ENCODE measurements around the gene HS3ST5.
A peak's percentile ranks its signal among the peaks of the same experiment; 100 is the strongest.
"Not testable (repeated sequence)": the region's sequence is repeated elsewhere in the genome, so short reads cannot be mapped to it uniquely, and the experiment has no call there.

HS3ST5 gene

DNA sequence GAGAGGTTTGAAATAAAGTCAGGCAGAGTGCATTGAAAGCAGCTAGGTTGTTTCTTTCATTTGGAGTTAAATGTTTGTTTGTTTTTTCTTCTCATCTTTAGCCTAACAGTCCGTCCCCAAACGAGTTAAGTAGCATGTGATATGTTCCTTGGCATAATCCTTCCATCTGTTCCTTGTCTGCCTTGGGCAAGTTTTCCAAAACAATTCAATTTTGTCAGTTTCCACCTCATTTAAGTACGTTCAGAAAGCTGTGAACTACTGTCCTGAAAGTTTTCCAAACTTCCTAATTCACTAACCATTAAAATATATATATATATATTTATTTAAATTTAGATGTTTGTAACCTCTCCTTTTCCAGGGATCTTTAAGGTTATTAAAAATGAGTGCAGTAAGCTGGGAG lies 310.1 kb downstream of the HS3ST5 start:
- intact Hi-C loops (cut with DNase I; ENCODE audit: low total_unique reads) = no loop called here
- no peak overlapping the region for H3K4me3 ChIP-seq
- H3K36me3 ChIP-seq = no peaks in the 10 kb centered on the region
- TF ChIP-seq, protein P1, sequence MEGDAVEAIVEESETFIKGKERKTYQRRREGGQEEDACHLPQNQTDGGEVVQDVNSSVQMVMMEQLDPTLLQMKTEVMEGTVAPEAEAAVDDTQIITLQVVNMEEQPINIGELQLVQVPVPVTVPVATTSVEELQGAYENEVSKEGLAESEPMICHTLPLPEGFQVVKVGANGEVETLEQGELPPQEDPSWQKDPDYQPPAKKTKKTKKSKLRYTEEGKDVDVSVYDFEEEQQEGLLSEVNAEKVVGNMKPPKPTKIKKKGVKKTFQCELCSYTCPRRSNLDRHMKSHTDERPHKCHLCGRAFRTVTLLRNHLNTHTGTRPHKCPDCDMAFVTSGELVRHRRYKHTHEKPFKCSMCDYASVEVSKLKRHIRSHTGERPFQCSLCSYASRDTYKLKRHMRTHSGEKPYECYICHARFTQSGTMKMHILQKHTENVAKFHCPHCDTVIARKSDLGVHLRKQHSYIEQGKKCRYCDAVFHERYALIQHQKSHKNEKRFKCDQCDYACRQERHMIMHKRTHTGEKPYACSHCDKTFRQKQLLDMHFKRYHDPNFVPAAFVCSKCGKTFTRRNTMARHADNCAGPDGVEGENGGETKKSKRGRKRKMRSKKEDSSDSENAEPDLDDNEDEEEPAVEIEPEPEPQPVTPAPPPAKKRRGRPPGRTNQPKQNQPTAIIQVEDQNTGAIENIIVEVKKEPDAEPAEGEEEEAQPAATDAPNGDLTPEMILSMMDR (IDR thresholded peaks at IDR 0.05) = no peak
- H3K27me3 ChIP-seq = no peaks in the 10 kb centered on the region
- peaks cover 0 to 15% (median 2%) of the 10 kb centered on the region in 4 donors for H3K4me1 ChIP-seq
- H3K27ac ChIP-seq = no peak overlapping the region
- H3K9me3 ChIP-seq = no peaks in the 10 kb centered on the region
- DNase-seq = no peak

DNA sequence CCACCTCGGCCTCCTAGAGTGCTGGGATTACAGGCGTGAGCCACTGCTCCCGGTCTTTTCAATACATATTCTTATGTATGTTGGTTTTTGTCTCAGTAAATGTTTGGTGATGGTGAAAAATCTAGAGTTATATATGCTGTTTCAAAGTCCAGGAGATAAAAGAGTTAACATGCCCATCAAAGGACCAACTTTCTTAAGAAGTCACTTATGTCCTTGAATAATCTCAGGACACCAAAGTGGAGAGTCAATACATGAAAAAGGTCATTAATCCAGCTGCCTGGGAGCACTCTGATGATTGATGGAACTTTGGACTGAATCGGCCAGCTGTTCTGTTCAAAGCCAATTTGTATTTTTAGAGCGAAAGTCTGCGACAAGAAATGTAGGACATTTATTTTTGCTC lies 312.1 kb downstream of the HS3ST5 start:
- Histone ChIP-seq H3K27me3 (no peaks in the 10 kb centered on the region), H3K36me3 (no peaks in the 10 kb centered on the region), H3K4me3 (no peak overlapping the region), H3K9me3 (no peaks in the 10 kb centered on the region), H3K27ac (no peak overlapping the region), H3K4me1 (peaks cover 0 to 15% (median 2%) of the 10 kb centered on the region in 4 donors)
- intact Hi-C loops (cut with DNase I; ENCODE audit: low total_unique reads) = no loop called here
- TF ChIP-seq, protein P1 (IDR thresholded peaks at IDR 0.05) = no peak
- no peak for DNase-seq

DNA sequence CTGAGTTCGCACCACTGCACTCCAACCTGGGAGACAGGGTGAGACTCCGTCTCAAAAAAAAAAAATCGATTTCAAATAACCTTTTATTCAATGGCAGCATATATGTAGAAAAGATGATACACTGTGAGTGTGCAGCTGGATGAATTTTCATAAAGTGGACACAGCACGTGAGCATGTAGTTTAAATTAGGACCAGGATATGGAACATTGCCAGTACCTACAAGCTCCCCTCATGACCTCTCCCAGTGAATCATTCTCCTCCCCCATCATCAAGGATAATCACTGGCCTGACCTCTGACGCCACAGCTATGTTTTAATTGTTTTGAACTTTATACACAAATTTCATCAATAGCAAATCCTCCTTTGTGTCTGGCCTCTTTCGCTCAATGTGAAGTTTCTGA lies 318.1 kb downstream of the HS3ST5 start:
- Histone ChIP-seq H3K9me3 (no peaks in the 10 kb centered on the region), H3K4me1 (no peaks in the 10 kb centered on the region), H3K27ac (no peak overlapping the region), H3K4me3 (no peak overlapping the region), H3K36me3 (no peaks in the 10 kb centered on the region), H3K27me3 (no peaks in the 10 kb centered on the region)
- DNase-seq = no peak
- intact Hi-C loops (cut with DNase I; ENCODE audit: low total_unique reads) = no loop called here
- TF ChIP-seq, protein P1 (IDR thresholded peaks at IDR 0.05) = no peak

DNA sequence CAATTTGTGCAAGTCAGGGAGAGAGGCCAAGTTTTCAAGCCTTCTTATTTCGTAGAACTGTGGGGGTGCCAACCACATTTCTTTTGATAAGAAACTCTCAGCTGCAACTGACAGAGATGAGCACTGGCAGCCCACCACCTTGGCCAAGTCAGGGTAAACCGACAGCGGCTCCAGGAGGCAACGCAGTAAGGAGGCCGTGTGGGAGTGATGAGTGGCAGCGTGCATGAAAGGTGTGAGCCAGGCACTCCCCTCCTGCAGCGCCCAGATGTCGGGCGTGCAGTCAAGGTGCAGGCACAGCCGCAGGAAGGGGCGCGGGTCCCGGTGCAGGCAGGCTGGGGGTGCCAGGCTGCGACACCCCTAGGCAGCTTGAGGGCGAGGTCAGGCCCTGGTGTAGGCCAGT lies 322.6 kb downstream of the HS3ST5 start:
- no peak overlapping the region for H3K27ac ChIP-seq
- H3K4me3 ChIP-seq = no peak overlapping the region
- H3K4me1 ChIP-seq = no peaks in the 10 kb centered on the region
- no peaks in the 10 kb centered on the region for H3K36me3 ChIP-seq
- TF ChIP-seq, protein P1 (IDR thresholded peaks at IDR 0.05) = no peak
- no peaks in the 10 kb centered on the region for H3K27me3 ChIP-seq
- intact Hi-C loops (cut with DNase I; ENCODE audit: low total_unique reads) = no loop called here
- DNase-seq = no peak
- no peaks in the 10 kb centered on the region for H3K9me3 ChIP-seq

DNA sequence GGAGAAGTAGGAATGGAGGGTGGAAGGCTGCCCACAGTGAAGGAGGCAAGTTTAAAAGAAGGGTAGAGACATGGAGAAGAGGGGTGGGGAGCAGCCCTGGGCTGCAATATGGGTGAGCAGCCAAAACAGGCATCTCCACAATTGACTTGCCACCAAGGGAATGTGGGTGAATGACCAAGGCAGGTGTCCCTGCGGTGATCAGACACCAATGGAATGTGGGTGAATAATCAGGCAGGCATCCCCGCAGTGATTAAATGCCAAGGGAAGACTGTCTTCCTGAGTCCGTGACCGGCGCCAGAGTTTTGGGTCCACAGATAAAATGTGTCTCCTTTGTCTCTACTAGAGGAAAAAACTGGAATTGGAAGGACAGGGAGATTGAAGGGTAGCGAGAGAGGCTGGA lies 325.7 kb downstream of the HS3ST5 start:
- H3K4me1 ChIP-seq; H3K27me3 ChIP-seq; DNase-seq; intact Hi-C loops (cut with DNase I; ENCODE audit: low total_unique reads); H3K27ac ChIP-seq; H3K36me3 ChIP-seq; H3K9me3 ChIP-seq; H3K4me3 ChIP-seq: not testable (repeated sequence)

DNA sequence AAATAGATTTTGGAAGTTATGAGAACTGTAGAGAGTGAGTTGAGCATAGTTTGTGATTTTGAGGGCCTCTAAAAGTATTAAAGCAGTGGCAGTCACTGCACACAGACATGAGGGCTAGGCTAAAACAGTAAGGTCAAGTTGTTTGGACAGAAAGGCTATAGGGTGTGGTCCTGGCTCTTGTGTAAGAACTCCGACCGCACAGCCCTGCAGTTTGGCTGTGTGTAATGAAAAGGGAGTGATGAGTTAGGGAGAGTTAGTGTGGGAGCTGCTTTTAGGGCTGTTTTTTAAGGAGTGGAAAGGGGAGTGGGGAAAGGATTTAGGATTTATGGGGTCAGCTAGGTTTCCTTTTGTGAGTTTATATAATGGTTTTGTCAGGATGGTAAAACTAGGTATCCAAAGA lies 328.7 kb downstream of the HS3ST5 start:
- H3K9me3 ChIP-seq; H3K4me3 ChIP-seq; H3K27ac ChIP-seq; intact Hi-C loops (cut with DNase I; ENCODE audit: low total_unique reads); H3K36me3 ChIP-seq; H3K27me3 ChIP-seq; H3K4me1 ChIP-seq: not testable (repeated sequence)
- DNase-seq = peak in 1 of 2 donors; percentile 36

DNA sequence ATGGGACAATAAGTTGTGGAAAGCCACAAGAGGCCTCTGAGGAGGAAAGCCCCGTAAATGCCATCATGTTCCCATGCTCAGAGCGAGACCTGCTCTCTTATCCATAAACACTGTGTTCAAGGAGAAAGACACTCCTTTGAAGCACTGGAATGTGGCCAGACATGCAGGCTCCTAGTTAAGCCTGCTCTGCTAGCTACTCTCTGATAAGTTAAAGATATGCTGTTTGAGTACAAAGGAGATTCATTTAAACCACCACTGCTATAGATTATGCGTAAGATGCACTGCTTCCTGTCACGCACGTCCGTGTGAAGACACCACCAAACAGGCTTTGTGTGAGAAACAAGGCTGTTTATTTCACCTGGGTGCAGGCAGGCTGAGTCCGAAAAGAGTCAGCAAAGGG lies 331.3 kb downstream of the HS3ST5 start:
- H3K27ac ChIP-seq; intact Hi-C loops (cut with DNase I; ENCODE audit: low total_unique reads); H3K4me3 ChIP-seq; H3K27me3 ChIP-seq; H3K4me1 ChIP-seq; H3K9me3 ChIP-seq; H3K36me3 ChIP-seq; DNase-seq: not testable (repeated sequence)
